T-helper 1 cell treated with Interleukin-12 subunit alpha and Interleukin-12 subunit beta and Interleukin-4 antibody, amounts not matched to agents 30 ng/mL and 1 ng/mL, for 36 hours (primary cell): ENCODE measurements around the gene GPX4. TPM values are rescaled to one million over a fixed set of nuclear protein-coding genes. Genes with fewer than 3 reads are reported as not detected.
"Not testable (repeated sequence)": the region's sequence is repeated elsewhere in the genome, so short reads cannot be mapped to it uniquely, and the experiment has no call there.

ENCODE experiments used
- intact Hi-C: fragments of 100-400 bp; cut with micrococcal nuclease; formaldehyde crosslinking; loops from one replicate; pipeline ENCODE4 v1.15.1; 2024
- total RNA-seq: library from RNA; stranded (reverse); gene quantifications from 2 replicates; pipeline ENCODE4 v1.2.3, GENCODE V29; 2022

GPX4 gene
- total RNA-seq, 1 donor from 2014 or later = 142 TPM

DNA sequence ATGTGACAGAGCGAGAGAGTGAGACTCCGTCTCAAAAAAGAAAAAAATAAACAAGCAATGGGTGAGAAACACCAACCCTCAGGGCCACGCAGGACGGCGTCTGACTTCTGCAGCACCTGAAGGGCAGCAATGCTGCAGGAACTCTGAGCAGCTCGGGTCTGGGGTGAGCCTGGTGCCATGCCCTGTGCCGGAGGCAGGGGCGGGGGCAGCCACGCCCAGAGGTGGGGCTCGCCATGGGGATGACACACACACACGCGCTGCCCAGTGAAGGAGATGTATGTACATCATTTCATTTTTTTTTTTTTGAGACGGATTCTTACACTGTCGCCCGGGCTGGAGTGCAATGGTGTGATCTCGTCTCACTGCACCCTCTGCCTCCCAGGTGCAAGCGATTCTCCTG lies 24.3 kb downstream of the GPX4 start:
- intact Hi-C loops = no loop called here

DNA sequence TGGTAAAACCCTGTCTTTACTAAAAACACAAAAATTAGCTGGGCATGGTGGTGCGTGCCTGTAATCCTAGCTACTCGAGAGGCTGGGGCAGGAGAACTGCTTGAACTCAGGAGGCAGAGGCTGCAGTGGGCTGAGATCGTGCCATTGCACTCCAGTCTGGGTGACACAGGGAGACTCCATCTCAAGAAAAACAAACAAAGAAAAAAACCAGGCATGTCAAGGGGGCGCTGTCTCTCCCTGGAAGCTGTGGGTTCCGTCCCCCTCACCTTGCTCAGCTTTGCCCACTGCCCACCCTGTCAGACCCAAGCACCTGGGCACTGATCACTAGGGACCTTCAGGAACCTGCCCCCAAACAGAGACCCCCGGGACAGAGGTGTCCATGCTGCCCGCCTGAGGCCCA lies 25.3 kb downstream of the GPX4 start:
- intact Hi-C loops = not testable (repeated sequence)

DNA sequence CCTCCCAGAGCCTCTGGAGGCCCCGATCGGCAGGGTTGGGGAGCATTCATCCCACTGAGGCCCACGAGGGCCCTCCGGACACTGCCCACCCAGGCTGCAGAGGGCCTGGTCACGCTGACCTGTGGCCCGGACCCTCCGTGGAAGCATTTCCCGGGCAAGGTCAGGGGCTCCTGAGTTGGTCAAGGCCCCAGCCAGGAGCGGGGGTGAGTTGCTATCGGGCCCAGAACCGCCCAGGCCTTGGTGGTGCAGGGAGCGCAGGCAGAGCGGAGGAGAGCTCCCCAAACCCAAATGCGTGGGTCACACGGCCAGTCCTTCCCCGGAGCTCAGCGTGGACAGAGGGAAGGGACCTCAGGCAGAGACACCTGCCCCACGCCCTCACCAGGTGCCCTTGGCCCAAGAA lies 25.7 kb downstream of the GPX4 start:
- intact Hi-C loops = no loop called here

DNA sequence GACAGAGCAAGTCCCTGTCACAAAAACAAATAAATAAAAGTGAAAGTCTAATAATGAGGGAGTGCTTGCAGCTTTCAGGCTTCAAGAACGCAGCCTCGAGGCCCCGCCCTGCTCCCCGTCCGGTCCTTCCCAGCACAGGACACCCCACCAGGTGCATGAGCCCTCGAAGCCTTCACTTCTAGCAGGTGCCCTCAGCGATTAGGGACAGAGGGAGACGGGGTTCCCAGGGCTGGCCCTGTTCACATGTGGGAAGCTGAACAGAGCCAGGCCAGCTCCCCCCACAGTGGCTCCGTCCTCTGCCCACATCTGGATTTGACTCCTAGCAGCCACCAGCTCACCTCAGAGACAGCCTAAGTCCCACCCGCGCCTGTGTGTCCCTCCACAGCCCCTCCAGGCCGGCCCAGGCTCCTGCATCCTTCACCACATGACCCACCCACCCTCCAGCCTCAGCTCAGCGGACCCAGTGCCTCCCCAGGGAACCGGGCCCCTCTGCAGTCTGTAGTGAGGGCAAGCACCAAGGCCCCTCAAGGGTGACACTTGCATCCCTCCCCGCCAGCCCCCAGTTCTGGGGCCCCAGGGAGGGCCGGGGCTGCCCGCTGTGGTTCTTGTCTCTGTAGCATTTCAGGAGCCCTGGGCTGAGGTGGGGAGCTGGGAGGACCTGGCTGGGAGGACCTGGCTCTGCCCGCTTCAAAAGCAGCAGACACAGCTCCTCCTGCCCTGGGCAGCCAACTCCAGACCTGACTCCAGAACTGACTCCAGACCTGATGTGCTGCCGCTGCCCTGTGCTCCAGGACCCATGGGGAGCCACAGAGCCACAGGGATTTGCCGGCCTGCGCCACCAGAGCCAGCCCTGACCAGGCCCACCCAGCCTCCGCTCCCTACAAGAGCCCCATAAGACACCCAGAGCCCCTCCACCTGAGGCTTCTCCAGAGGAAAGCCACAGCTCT lies 27.2 kb downstream of the GPX4 start:
- intact Hi-C loops = loop anchor here (5.0 kb wide), 2 partner anchors 61 to 251 kb away; partner anchors contain the start of gene NDUFS7

DNA sequence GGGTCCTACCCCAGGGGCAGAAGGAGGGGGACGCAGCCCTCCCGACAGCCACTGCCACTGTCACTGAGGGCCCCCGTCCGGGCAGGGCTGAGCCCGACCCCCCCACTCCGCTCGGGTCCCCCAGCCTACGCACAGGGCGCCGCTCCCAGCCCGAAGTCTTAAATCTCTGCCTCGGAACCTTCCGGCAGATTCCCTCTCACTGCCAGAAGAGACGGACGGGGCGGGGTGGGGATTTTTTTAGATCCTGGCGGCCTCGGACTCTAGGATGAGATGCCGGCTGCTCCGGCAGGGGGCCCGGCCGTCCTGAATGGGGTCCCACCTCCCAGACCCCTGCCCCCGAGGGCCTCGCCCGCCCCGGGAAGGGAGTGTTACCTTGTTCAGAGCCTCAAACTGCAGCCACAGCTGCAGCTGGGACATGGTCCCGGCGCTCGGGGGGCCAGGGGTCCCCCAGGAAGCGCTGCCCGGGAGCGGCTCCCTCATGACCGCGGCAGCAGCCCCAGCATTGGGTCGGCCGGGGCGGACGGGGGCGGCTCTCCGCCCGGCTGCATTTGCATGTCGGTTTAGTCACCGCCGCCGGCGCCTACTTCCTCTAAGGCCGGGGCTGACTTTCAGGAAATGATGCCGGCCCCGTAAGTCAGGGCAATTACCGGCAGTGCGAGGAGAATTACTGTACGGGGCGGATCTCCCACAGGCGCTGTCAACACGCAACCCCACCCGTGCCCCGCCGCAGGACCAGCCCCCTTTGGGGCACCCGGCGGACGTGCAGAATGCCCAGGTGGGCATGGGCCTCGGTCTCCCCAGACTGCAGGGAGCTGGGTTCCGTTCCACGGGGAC lies 28.1 kb downstream of the GPX4 start:
- intact Hi-C loops = loop anchor here (1.0 to 5.0 kb wide), 8 partner anchors 29 to 250 kb away; partner anchors contain the start of genes ATP5F1D, GPX4, NDUFS7 and RNU6-2

DNA sequence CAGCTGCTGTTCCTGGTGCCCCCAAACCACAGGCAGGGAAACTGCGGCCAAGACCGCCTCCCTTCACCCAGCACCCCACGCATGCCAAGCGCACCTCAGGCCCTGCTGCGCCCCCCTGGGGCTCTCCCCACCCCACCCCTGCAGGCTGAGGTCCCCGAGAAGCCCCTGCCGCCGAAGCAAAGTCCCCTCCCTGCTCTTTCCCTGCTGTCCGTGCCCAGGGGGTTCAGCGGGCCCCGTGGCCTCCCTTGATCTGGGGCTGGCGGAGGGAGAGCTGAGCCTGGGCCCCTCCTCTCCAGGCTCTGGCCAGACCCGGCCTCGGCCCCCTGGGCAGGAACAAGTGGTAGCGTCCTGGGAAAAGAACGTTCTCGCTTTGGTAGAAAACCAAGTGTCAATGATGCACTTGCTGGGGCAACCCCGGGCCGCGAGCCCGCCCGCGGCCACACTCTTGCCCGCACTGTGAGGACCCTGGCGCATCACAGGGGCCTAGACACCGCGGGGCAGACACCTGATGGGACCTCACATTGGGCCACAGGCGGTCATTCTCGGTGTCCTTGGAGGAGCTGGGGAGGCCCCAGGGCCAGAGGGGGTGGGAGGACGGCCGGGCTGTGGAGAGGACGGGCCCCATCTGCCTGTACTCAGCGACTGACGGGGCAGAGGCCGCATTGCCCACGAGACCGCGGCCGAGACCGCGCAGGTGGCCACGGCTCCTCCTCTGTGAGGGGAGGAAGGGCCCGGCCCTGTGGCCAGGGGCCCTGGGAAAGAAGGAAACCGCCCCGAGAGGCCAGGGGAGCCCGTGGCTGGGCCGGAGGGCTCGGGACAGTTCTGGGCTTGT lies 29.0 kb downstream of the GPX4 start:
- intact Hi-C loops = loop anchor here (1.0 to 5.0 kb wide), 8 partner anchors 29 to 250 kb away; partner anchors contain the start of genes ATP5F1D, GPX4, NDUFS7 and RNU6-2

DNA sequence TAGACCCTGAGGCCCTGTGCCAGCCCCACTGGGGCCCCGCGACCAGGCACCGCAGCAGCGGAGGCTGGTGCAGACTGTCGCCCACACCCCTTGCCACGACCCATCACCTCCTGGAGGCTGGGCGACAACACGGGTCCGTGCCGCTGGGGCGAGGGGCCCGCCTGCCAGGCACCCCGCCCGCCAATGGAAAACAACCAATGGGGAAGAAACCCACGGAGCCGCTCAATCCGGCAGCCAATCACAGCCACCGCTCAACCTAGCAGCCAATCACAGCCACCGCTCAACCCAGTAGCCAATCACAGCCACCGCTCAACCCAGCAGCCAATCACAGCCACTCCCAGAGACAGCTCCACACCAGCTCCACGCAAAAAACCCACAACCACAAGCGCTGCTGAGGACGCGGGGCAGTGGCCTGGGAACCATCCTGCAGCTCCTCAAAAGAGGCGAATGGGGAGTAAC lies 29.7 kb downstream of the GPX4 start:
- intact Hi-C loops = loop anchor here (2.0 to 5.0 kb wide), 4 partner anchors 57 to 249 kb away; partner anchors contain the start of genes ATP5F1D and NDUFS7

DNA sequence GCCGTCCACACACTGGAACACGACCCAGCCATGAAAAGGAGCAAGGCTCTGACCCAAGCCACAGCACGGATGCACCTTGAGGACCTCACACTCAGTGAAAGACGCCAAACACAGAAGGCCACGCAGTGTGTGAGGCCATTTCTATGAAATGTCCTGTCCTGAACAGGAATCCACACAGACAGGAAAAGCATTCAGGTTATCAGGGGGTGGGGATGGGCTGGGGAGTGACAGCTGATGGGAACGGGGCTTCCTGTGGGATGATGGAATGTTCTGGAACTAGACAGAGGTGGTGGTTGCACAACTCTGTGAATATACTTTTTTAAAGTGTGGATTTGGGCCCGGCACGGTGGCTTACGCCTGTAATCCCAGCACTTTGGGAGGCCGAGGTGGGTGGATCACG lies 30.6 kb downstream of the GPX4 start:
- intact Hi-C loops = loop anchor here (5.0 kb wide), 2 partner anchors 58 to 248 kb away; partner anchors contain the start of gene NDUFS7

DNA sequence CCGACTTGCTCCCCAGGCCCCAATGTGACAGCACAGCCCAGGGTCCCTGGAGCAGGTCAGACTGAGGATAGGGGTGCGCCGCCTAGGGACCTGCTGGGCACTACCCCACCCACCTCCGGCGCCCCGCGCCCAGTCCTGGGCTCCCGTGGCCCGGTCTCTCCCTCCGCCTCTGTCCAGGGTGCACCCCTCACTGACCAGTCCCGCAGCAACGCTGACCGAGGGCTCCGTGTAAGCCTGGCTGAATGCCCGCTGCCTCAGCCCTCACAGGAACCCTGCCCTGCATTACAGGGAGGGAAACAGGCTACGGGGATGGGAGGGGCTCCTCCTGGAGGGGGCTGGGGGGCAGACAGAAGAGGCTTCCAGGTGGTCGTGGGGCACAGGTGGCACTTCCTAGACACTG lies 31.7 kb downstream of the GPX4 start:
- intact Hi-C loops = no loop called here

DNA sequence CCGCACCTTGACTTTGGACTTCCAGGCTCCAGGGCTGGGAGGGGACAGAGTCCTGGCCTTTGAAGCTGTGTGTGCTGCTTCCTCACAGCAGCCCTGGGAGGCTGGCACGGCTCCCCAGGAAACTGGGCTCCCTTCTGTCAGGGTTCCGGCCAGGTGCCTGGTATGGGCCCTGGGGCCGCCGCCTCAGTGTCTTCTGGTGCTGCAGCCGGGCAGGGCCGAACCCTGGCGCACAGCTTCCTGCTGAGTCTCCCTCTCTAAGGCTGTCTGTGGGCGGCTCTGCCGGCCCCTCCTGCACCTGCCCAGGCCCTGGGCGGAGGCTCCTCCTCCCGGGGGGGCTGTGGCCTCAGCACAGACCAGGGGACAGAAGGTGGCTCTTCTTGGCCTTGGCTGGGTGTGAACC lies 32.4 kb downstream of the GPX4 start:
- intact Hi-C loops = no loop called here

DNA sequence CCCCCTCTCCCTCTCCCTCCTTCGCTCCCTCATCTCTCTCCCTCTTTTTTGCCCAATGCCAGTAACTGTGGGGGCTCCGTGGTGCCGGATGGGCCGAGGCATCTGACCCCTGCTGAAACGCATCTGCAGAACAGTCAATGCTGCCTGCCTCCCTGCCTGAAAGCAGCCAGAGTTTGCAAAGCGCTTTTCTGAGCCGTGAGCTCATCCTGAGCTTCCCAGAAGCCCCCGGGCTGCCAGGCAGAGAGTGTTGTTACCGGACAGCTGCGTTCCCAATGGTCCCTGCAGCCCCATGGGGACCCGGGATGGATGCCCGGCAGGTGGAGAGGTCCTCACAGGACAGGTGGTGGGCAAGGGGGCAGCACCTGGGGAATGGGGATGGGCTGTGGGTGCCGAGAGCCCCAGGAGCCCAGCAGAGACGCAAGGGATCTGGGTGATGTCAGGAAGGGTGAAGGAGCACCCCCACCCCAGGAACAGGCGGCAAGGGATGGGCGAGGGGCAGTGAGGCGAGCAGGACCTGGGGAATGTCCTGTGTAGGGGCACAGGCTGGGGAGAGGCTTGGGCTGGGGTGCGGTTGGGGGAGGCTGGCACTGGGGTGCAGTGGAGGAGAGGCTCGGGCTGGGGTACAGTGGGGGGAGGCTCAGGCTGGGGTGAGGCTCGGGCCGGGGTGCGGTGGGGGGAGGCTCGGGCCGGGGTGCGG lies 33.0 kb downstream of the GPX4 start:
- intact Hi-C loops = no loop called here

DNA sequence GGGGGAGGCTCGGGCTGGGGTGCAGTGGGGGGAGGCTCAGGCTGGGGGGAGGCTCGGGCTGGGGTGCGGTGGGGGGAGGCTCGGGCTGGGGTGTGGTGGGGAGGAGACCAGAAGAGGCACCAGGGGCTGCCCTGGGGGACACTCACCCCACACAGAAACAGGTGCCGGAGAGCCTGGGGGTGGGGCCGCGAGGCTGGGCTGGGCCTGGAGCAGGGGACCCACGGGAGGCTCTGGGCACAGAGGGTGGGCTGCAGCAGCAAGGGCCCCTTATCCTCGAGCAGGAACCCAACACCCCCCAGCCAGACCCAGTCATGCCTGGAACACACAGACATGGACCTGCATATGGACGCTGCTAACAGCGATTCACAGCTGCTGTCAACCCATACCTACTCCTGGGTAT lies 34.3 kb downstream of the GPX4 start:
- intact Hi-C loops = no loop called here

DNA sequence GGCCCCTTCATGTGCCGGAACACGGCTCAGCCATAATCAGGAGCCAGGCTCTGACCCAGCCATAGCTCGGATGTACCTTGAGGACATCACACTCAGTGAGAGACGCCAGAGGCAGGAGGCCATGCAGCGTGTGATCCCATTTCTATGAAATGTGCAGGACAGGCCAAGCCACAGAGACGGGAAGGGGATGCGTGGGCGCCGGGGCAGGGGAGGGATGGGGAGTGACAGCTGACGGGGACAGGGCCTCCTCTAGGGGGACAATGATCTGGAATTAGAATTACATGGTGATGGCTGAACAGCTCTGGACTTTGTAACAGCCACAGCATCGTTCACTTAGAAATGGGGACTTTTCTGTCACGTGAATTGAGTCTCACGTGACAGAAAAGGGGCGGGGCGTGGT lies 35.3 kb downstream of the GPX4 start:
- intact Hi-C loops = no loop called here

DNA sequence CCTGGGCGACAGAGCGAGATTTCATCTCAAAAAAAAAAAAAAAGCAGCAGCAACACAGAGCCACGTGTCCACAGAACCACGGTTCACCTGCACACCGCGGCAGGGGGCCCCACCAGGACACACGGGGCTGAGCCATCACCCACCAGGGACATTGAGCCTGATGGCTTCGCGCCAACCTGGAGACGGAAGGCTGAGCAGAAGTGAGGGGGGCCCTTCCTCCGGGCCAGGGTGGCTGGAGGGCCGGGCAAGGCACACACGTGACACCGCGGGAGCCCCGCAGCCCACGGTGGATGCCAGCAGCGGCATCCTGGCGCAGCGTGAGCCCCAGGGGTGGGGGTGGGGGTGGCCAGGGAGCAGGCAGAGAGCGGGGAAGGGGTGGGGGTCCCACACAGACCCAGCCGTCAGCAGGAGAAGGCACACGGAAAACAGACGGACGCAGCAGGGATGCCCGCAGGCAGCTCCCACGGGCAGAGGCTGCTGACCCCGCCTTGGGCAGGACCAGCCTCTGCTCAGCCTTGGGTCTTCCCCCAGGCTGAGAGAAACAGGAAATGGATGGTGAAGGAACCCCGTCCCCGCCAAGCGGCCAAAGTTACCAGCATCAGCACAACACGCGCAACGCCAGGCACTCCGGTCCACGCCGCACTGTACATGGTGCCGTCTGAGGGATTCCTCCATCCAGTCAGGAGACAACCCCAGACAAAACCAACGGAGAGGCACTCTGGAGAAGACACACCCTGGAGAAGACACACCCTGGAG lies 36.7 kb downstream of the GPX4 start:
- intact Hi-C loops = no loop called here

DNA sequence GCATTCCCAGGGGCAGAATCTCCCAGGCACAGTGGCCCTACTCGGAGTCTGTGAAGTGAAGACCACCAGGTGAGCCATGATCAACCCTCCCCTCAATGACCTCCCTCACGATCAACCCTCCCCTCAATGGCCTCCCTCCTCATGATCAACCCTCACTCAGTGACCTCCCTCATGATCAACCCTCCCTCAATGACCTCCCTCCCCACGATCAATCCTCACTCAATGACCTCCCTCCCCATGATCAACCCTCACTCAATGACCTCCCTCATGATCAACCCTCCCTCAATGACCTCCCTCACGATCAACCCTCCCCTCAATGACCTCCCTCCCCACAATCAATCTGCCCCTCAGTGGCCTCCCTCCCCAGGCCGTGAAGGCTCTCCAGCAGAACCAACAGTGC lies 38.1 kb downstream of the GPX4 start:
- intact Hi-C loops = no loop called here

DNA sequence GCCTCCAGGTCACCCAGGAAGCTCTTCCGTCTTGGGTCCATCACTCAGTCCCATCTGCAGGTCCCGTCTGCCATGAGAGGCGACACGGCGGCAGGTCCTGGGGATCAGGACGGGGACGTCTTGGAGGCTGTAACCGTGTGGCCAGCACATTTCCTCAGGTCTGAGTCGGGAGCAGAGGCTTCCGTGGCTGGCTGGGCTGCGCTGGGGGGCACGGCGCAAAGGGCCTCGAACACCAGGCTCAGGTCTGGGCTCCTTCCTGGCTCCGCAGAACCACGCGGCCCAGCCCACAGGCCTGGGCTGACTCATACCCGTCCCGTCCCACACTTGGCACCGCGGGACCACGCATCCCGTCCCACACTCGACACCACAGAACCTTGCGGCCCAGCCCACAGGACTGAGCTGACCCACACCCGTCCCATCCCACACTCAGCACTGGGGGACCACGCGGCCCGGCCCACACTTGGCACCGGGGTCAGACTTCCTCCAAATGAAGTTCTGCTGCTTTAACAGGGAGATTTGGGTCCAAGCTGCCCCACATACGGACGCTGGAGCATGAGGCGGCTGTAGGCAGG lies 40.1 kb downstream of the GPX4 start:
- intact Hi-C loops = no loop called here

DNA sequence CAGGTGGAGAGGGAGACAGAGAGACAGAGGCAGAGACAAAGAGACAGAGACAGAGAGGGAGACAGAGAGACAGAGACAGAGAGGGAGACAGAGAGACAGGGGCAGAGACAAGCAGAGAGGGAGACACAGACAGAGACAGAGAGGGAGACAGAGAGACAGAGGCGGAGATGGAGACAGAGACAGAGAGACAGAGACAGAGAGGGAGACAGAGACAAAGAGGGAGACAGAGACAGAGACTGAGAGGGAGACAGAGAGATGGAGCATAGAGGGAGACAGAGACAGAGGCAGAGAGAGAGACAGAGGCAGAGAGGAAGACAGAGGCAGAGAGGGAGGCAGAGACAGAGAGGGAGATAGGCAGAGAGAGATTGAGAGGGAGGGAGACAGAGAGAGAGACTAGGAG lies 40.9 kb downstream of the GPX4 start:
- intact Hi-C loops = no loop called here

DNA sequence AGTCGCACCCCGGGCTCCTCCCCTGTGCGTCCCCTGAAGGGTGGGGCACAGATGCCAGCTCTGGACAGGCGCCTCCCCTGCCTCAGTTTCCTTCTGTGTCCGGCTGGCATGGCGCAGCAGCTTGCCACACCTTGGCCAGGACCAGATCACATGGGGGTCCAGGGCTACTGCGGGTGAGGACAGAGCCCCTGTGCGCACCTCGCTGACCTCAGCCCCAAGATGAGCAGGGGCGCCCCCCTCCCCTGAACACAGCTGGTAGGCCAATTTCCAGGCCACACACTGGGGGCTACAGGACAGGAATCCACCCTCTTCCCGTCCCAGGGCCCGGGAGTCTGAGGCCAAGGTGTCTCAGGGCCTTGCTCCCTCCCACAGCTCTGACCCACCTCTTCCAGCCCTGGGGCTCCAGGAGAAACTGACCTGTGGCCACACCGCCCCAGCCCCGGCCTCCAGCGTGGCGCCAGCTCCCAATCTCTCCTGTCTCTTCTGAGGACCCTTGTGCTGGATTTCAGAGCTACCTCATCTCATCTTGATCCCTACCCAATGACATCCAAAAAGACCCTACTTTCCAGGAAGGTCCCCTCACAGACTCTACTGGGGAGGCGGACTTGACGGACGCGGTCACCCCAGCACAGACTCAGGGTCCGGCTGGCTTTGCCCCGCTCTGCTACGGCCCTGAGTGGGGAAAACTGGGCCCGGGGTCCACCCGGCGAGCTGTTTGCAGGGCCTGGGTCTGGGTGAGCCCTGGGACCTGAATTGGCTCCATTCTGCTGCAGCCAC lies 42.0 kb downstream of the GPX4 start:
- intact Hi-C loops = no loop called here

DNA sequence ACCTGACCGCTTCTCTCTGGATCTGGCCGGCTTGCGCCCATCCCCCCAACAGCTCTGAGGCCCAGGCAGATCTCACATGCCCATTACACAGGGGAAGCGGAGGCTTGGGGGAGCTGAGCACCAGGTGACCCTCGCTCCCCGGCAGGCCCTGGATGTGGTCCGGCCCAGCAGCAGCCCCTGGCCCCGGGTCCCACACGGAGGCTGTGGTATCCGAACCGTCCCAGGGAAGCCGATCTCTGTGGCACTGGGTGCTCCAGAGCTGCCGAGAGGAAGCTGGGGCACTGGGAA lies 42.6 kb downstream of the GPX4 start:
- intact Hi-C loops = no loop called here
